Raji (cell line): ENCODE measurements around the gene RGS2.

Experiments
- POLR2A ChIP-seq: IDR thresholded peaks from 2 replicates; pipeline ENCODE4 v1.6.1; 2011; ENCODE audit warnings: low read depth, low read length, control low read depth; ENCODE audit not compliant: insufficient read depth

Gene RGS2

GRCh38 chr1:192810253-192810880 is 1.5 kb downstream of the RGS2 start:
- no peak for TF ChIP-seq POLR2A

DNA sequence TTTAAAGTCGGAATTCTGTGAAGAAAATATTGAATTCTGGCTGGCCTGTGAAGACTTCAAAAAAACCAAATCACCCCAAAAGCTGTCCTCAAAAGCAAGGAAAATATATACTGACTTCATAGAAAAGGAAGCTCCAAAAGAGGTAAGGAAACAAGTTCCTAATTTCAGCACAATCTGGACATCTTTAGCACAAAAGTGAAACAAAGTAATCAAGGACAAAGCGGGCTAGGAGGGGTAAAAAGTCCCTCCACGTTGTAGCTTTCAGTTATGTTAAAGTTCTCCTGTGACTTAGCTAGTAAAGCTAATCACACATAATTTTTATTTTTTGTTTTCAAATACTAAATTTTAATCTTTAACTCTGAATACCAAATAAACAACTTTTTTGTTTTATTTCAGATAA is 2.2 kb downstream of the RGS2 start:
- no peak for TF ChIP-seq POLR2A

DNA sequence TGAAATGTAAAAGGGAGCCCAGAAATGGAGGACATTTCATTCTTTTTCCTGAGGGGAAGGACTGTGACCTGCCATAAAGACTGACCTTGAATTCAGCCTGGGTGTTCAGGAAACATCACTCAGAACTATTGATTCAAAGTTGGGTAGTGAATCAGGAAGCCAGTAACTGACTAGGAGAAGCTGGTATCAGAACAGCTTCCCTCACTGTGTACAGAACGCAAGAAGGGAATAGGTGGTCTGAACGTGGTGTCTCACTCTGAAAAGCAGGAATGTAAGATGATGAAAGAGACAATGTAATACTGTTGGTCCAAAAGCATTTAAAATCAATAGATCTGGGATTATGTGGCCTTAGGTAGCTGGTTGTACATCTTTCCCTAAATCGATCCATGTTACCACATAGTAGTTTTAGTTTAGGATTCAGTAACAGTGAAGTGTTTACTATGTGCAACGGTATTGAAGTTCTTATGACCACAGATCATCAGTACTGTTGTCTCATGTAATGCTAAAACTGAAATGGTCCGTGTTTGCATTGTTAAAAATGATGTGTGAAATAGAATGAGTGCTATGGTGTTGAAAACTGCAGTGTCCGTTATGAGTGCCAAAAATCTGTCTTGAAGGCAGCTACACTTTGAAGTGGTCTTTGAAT is 2.9 kb downstream of the RGS2 start:
- TF ChIP-seq POLR2A = no peak

DNA sequence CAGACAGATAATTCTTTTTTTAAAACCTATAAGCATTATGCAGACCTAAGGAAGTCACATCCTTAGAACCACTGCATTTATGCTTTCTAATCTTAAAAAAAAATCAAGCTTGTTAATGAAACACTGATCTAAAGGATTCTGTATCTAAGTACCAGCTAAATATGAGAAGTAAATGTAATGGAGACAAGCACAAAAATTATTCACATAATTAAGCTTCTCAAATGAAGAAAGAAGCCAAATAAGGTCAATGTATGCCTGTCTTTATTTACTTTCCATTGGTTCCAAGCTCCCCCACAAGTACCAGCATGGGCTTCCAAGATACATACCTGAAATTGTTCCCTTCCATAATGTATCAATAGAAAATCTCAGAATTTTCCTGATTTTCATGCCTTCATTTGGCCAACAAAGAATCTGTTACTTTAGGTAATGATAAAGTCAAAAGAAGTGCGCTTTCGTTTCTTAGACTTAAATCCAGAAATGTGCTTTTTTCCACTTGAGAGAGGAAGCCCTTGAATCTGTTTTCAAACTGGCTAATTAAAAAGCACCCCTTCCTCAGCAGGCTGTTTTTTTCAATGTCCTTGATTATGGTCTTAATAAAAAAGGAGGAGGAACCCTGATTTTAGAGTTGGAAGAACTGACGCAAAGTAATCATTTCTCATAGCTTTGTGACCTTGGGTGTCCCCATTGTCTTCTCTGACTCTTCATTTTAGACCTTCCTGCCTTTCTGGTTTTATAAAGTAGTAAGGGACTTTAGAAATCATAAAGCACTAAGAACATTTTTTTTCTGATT is 3.8 kb downstream of the RGS2 start:
- no peak for TF ChIP-seq POLR2A

DNA sequence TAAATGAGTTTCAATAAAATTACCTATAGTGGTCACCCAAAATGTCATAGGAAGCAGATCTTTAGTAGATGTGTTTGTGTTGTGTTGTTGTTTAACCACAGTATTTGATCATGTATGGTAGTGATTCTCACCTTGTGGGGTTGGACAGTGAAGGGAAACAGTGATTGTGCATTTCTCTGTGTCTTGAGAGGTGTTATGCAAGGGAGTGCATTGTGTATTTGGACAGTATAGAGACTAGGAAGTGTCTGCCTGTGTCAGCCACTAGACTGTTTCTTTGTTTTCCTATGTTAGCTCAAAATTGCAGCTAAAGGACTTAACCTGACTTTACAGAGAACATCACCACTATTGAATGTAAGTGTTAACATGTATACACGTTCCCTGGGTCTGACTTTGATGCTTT is 6.0 kb downstream of the RGS2 start:
- no peak for TF ChIP-seq POLR2A

- no peak for TF ChIP-seq POLR2A
Observed at GRCh38 chr1:192817246-192817645, 8.4 kb downstream of the RGS2 start.

DNA sequence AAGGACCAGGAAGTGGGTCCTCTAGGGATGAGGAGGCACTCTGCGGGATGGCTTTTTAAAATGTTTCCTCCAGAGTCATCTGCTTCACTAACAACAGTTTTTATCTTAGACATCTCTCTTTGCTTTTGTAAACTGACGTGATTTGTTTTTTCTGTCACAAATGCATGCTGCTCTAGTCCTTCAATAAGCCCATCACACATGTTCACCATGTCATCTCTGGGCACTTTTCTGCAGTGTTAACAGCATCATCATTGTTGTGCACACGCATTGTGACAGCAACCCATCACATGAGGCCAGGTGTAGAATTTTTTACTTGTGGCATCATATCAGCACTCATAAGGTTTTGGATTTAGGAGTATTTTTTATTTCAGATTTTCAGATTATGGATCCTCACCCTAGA is 12.5 kb downstream of the RGS2 start:
- no peak for TF ChIP-seq POLR2A

DNA sequence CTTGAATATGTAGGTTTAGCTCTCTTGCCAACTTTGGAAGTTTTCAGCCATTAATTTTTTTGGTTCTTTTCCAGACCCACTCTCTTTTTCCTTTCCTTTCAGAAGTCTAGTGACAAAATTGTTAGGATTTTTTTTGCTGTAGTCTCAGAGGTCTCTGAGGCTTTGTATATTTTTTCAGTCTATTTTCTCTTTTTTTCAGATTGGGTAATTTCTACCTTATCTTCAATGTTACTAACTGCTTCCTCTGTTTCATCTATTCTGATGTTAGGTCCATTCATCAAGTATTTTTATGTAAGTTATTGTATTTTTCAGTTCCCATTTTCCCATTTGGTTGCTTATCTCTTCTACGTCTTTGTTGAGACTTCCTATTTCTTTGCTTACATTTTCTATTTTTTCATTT is 15.7 kb downstream of the RGS2 start:
- no peak for TF ChIP-seq POLR2A

DNA sequence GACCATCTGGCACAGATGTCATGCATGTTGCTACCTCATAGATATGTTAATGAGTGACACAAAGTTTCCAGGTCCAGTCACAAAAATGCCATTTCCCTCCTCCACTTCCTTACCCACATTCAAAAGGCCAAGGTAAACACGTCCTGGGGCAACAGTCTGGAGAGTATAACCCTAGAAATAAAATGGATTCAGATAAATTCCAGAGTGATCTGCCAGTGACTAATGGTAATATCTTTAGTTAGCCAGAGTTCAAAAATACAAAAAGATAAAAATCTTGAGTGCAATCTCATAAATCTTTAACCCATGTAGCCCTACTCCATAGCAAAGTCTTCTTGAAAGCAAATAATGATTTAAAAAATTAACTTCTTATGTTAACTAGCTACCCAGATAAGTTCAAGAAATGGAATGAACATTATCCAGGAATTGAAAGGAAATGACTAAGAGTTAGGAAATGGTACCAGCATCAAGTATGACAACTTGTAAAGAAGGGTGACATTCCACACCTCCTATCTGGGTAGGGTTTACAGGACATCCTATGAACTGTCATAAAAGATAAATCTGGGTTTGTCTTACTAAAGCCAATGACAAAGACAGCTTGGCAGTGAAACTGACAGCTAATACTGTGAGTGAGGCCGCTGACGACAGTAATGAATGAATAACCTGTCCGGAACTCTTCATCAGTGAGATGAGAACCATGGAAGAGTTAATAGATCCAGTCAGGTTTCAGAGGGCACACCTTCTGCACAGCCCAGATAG is 18.1 kb downstream of the RGS2 start:
- no peak for TF ChIP-seq POLR2A

DNA sequence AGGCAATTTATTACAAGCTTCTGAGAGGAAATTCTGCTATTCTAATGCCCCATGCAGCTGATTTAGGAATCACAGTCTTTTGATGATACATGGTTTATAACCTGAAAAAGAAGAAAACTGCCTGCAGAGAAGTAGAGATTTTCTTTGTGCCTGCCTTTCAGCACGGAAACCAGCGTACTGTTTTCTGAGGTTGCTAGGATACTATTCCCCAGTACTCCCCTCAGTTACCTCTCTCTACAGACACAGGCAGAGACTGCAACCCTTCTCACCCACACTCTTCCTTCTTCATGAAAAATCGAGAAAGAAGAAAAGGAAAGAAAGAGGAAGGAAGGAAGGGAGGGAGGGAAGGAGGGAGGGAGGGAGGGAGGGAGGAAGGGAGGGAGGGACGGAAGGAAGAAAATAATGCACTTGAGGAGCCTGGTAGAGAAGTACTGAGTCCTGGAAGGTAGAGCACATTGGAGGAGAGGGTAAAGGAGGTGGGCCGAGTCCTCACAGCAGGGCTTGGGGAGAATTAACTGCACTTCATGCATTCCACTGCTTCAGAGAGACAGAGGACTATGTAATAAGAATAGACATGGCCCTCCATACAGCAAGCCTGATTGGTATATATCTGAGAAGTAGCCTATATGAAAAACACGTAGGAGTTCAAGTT is 21.9 kb downstream of the RGS2 start:
- TF ChIP-seq POLR2A = no peak

DNA sequence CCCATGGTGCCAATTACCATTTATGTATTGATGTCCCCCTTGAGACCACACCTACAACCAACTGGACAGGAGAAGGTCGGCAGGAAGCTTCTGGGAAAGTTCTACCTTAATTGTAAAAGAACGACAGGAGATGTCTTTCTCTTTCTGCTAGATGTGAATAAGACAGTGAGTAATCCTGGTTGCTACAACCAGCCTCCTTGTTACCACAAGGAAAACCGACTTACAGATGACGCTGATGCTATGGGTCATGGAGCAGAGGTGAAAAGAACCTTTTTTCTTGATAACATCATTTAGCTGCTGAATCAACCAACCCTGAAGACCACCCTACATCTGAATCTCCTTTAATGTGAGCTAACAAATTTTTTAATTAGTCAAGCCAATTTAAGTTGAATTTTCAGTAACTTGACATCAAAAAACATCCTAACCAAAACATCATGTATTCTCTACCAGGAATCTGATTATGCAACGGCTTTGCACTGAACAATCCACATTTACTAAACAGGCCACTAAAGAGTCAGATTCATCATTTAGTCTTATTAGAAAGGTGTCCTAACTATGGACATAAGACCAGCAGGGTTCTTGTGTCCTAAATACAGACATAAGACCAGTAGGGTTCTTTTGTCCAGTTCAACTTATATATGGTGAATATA is 23.0 kb downstream of the RGS2 start:
- no peak for TF ChIP-seq POLR2A

GRCh38 chr1:192832492-192832891 is 23.7 kb downstream of the RGS2 start:
- no peak for TF ChIP-seq POLR2A

- TF ChIP-seq POLR2A = no peak
Observed at GRCh38 chr1:192835116-192835515, 26.3 kb downstream of the RGS2 start.
